Epithelial cell of esophagus (primary cell): ENCODE measurements around the gene ATP11A.

Source experiments
- DNase-seq: peaks from one replicate; pipeline ENCODE4 v3.0.0; 2010; ENCODE audit warnings: low read depth
- H3K4me3 ChIP-seq: 2 replicates; pipeline ENCODE4 v1.5.1; 2011; ENCODE audit warnings: mild to moderate bottlenecking, low read length, control low read depth
- CTCF ChIP-seq: IDR thresholded peaks from 2 replicates; pipeline ENCODE4 v1.5.1; 2011; ENCODE audit warnings: low read depth, mild to moderate bottlenecking, low read length, control low read depth, inconsistent platforms; ENCODE audit not compliant: insufficient read depth; ENCODE audit errors: missing control alignments

The ATP11A gene

GRCh38 chr13:112728375-112729126, 38.7 kb downstream of the ATP11A start:
- no peak overlapping the region for H3K4me3 ChIP-seq
- no peak for DNase-seq
- no peak for TF ChIP-seq CTCF

GRCh38 chr13:112729408-112729807, 39.6 kb downstream of the ATP11A start:
- TF ChIP-seq CTCF: no peak
- DNase-seq: no peak
- H3K4me3 ChIP-seq: no peak overlapping the region

- TF ChIP-seq CTCF: no peak
Observed at GRCh38 chr13:112730157-112730671, 40.4 kb downstream of the ATP11A start.

GRCh38 chr13:112731667-112732616, 42.1 kb downstream of the ATP11A start:
- no peak overlapping the region for H3K4me3 ChIP-seq
- no peak for TF ChIP-seq CTCF
- DNase-seq: no peak

More at GRCh38 chr13:112730157-112730671, 40.4 kb downstream of the ATP11A start:
- DNase-seq: no peak
- H3K4me3 ChIP-seq: no peak overlapping the region

- DNase-seq: no peak
- no peak overlapping the region for H3K4me3 ChIP-seq
- no peak for TF ChIP-seq CTCF
Observed at GRCh38 chr13:112732679-112733078, 42.8 kb downstream of the ATP11A start.

GRCh38 chr13:112733112-112733511, 43.3 kb downstream of the ATP11A start:
- DNase-seq: no peak
- no peak for TF ChIP-seq CTCF
- no peak overlapping the region for H3K4me3 ChIP-seq
